ENCODE results near the gene OST4. TPM values are rescaled to one million over a fixed set of nuclear protein-coding genes. Genes with fewer than 3 reads are reported as not detected.

The OST4 gene
- total and polyA plus RNA-seq, 7 donors = 244 to 688 (median 413) TPM

DNA sequence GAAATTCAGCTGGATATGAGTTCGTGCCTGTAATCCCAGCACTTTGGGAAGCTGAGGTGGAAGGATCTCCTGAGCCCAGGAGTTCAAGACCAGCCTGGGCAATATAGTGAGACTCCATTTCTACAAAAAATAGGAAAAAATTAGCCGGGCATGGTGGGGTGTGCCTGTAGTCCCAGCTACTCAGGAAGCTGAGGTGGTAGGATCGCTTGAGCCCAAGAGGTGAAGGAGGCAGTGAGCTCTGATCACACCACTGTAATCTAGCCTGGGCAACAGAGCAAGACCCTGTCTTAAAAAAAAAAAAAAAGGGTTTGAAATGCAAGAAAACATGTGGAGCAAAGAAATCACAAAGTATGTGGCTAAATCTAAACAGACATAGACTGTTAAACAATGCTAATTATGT, 37.6 kb upstream of the OST4 start:
- Histone ChIP-seq H3K9me3 (no peaks in the 10 kb centered on the region), H3K27ac (no peak overlapping the region), H3K4me1 (no peaks in the 10 kb centered on the region), H3K27me3 (peaks cover 0 to 23% (median 0%) of the 10 kb centered on the region in 3 donors), H3K36me3 (no peaks in the 10 kb centered on the region), H3K4me3 (no peak overlapping the region)
- WGBS, 2 donors = 92 to 96% methylated on average over 3 of the region's 3 CpGs
- no peak for DNase-seq
- TF ChIP-seq EP300 (IDR thresholded peaks at IDR 0.05) (no peak), POLR2A (IDR thresholded peaks at IDR 0.05) (no peak), POLR2AphosphoS5 (IDR thresholded peaks at IDR 0.05) (no peak)
- TF ChIP-seq, protein P1, sequence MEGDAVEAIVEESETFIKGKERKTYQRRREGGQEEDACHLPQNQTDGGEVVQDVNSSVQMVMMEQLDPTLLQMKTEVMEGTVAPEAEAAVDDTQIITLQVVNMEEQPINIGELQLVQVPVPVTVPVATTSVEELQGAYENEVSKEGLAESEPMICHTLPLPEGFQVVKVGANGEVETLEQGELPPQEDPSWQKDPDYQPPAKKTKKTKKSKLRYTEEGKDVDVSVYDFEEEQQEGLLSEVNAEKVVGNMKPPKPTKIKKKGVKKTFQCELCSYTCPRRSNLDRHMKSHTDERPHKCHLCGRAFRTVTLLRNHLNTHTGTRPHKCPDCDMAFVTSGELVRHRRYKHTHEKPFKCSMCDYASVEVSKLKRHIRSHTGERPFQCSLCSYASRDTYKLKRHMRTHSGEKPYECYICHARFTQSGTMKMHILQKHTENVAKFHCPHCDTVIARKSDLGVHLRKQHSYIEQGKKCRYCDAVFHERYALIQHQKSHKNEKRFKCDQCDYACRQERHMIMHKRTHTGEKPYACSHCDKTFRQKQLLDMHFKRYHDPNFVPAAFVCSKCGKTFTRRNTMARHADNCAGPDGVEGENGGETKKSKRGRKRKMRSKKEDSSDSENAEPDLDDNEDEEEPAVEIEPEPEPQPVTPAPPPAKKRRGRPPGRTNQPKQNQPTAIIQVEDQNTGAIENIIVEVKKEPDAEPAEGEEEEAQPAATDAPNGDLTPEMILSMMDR (IDR thresholded peaks at IDR 0.05) = no peak
- intact Hi-C loops (cut with DNase I) = no loop called here

DNA sequence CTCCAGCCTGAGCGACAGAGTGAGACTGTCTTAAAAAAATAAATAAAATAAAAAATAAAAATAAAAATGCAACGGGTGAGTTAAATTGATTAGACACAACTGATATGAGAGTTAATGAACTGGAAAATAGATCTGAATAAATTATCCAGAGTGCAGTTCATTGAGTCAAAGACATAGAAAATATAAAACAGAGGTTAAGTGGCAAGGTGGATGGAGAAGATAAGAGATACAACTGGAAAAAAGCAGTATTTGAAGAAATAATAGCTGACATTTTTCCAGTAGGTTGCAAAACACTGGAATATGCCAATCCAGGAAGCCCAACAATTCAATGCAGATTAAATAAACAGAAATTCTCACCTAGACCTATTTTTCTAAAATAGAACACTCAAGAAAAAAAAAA, 36.8 kb upstream of the OST4 start:
- no peak overlapping the region for H3K27ac ChIP-seq
- intact Hi-C loops (cut with DNase I) = no loop called here
- no peak for TF ChIP-seq POLR2AphosphoS5 (IDR thresholded peaks at IDR 0.05)
- no peak for TF ChIP-seq POLR2A (IDR thresholded peaks at IDR 0.05)
- TF ChIP-seq EP300 (IDR thresholded peaks at IDR 0.05) = no peak
- TF ChIP-seq, protein P1 (IDR thresholded peaks at IDR 0.05) = no peak
- H3K4me3 ChIP-seq = no peak overlapping the region
- H3K36me3 ChIP-seq = no peaks in the 10 kb centered on the region
- peaks cover 0 to 30% (median 0%) of the 10 kb centered on the region in 3 donors for H3K27me3 ChIP-seq
- WGBS, 2 donors = 83 to 94% methylated on average over 2 of the region's 2 CpGs
- no peak for DNase-seq
- no peaks in the 10 kb centered on the region for H3K9me3 ChIP-seq
- no peaks in the 10 kb centered on the region for H3K4me1 ChIP-seq

DNA sequence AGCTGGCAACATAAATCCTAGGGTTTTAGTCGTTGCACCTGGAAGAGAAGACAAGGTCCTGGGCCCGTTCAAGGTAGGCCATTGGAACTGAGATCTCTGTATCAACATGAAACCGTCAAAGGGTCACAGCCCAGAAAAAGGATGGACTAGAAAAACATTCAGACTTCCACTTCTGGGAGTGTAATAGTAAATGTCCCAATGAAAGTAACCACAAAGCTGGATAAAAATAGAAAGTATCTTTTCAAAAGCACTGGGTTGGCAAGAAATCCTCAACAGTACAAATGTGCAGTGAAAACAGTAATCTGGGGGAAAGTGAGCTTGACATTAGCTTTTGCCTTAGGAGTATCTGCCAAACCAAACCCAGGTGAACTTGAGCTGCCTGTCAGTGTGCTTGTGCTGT, 34.5 kb upstream of the OST4 start:
- Histone ChIP-seq H3K36me3 (no peaks in the 10 kb centered on the region), H3K27me3 (peaks cover 0 to 30% (median 0%) of the 10 kb centered on the region in 3 donors), H3K27ac (no peak overlapping the region), H3K4me1 (no peaks in the 10 kb centered on the region), H3K4me3 (no peak overlapping the region), H3K9me3 (no peaks in the 10 kb centered on the region)
- 76 to 81% methylated on average over 3 of the region's 3 CpGs for WGBS, 2 donors
- no peak for TF ChIP-seq EP300 (IDR thresholded peaks at IDR 0.05)
- TF ChIP-seq, protein P1 (IDR thresholded peaks at IDR 0.05) = no peak
- no peak for TF ChIP-seq POLR2A (IDR thresholded peaks at IDR 0.05)
- TF ChIP-seq POLR2AphosphoS5 (IDR thresholded peaks at IDR 0.05) = no peak
- DNase-seq = no peak
- intact Hi-C loops (cut with DNase I) = no loop called here

DNA sequence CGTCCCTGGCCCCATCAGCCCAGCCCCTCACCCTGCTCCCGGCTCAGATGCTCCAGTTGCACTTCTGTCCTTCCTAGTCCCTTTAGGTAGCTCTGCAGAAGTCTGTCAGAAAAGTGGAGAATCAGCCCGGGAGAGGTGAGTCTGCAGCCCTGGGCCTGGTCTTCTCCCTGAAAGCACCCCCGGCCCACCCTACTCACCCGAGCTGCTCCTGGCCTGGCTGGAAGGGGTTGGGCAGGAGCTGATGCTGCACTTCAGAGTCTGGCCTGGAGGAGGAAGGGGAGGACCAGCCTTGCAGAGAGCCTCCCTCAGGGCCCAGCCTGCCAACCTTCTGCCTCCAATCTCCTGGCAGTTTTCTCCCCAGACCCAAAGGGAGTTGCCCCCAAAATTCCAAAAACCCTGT, 30.9 kb upstream of the OST4 start:
- no peaks in the 10 kb centered on the region for H3K9me3 ChIP-seq
- WGBS, 2 donors = 84 to 92% methylated on average over 5 of the region's 5 CpGs
- DNase-seq = no peak
- TF ChIP-seq POLR2A (IDR thresholded peaks at IDR 0.05) = no peak
- TF ChIP-seq, protein P1 (IDR thresholded peaks at IDR 0.05) = no peak
- no peak for TF ChIP-seq EP300 (IDR thresholded peaks at IDR 0.05)
- no peak for TF ChIP-seq POLR2AphosphoS5 (IDR thresholded peaks at IDR 0.05)
- peaks cover 0 to 27% (median 0%) of the 10 kb centered on the region in 3 donors for H3K27me3 ChIP-seq
- H3K27ac ChIP-seq = no peak overlapping the region
- no peaks in the 10 kb centered on the region for H3K4me1 ChIP-seq
- intact Hi-C loops (cut with DNase I) = no loop called here
- H3K36me3 ChIP-seq = no peaks in the 10 kb centered on the region
- no peak overlapping the region for H3K4me3 ChIP-seq

DNA sequence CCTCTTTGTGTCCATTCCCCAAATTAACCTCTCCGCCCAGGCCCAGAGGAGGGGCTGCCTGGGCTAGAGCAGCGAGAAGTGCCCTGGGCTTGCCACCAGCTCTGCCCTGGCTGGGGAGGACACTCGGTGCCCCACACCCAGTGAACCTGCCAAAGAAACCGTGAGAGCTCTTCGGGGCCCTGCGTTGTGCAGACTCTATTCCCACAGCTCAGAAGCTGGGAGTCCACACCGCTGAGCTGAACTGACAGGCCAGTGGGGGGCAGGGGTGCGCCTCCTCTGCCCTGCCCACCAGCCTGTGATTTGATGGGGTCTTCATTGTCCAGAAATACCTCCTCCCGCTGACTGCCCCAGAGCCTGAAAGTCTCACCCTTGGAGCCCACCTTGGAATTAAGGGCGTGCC, 28.6 kb upstream of the OST4 start:
- 90 to 92% methylated on average over 10 of the region's 10 CpGs for whole genome bisulfite sequencing, 2 donors
- no peak for TF ChIP-seq POLR2A (IDR thresholded peaks at IDR 0.05)
- Histone ChIP-seq H3K4me3 (no peak overlapping the region), H3K9me3 (no peaks in the 10 kb centered on the region), H3K36me3 (no peaks in the 10 kb centered on the region), H3K27ac (no peak overlapping the region), H3K4me1 (peaks cover 0 to 12% (median 6%) of the 10 kb centered on the region in 4 donors), H3K27me3 (peaks cover 0 to 17% (median 0%) of the 10 kb centered on the region in 3 donors)
- no peak for DNase-seq
- intact Hi-C loops (cut with DNase I) = no loop called here

Measured in sigmoid colon (tissue), 7 donors.